ENCODE measurements around the gene EYA2.

- TF ChIP-seq SP1 (IDR thresholded peaks at IDR 0.05) (no peak), ZNF384 (IDR thresholded peaks at IDR 0.05) (no peak), FOXA1 (IDR thresholded peaks at IDR 0.05) (no peak), FOXM1 (IDR thresholded peaks at IDR 0.05; ENCODE audit: borderline replicate concordance) (no peak), HDGF (IDR thresholded peaks at IDR 0.05; ENCODE audit: borderline replicate concordance) (no peak), NFRKB (IDR thresholded peaks at IDR 0.05) (no peak), PKNOX1 (IDR thresholded peaks at IDR 0.05) (no peak), ARNT (IDR thresholded peaks at IDR 0.05) (no peak), SUZ12 (IDR thresholded peaks at IDR 0.05) (no peak), ELF4 (IDR thresholded peaks at IDR 0.05) (no peak), BHLHE40 (IDR thresholded peaks at IDR 0.05; ENCODE audit: borderline replicate concordance) (no peak), LEF1 (IDR thresholded peaks at IDR 0.05; ENCODE audit: borderline replicate concordance) (no peak), FOXK2 (IDR thresholded peaks at IDR 0.05) (no peak), CTBP1 (IDR thresholded peaks at IDR 0.05; ENCODE audit: borderline replicate concordance) (no peak)
These were observed 163.0 kb downstream of the EYA2 start for GRCh38 chr20:47057661-47058060.

Data from HEK293T (cell line).